Neural cell (in vitro differentiated cells): ENCODE results near the gene SLC17A9.

ENCODE experiments used
- CTCF ChIP-seq: fragments of 450-650 bp; IDR thresholded peaks from 2 replicates; pipeline ENCODE4 v1.5.1; 2014; ENCODE audit warnings: antibody characterized with exemption, mild to moderate bottlenecking, moderate library complexity; ENCODE audit not compliant: poor library complexity, severe bottlenecking
- EP300 ChIP-seq: fragments of 450-650 bp; conservative IDR thresholded peaks from 2 replicates; pipeline ENCODE4 v1.6.1; 2014; ENCODE audit warnings: antibody characterized with exemption, mild to moderate bottlenecking, moderate library complexity; ENCODE audit not compliant: poor library complexity, severe bottlenecking
- POLR2AphosphoS5 ChIP-seq: IDR thresholded peaks from 2 replicates; pipeline ENCODE4 v1.6.1; 2012

GRCh38 chr20:63016514-63017075, 64.1 kb downstream of the SLC17A9 start:
- TF ChIP-seq POLR2AphosphoS5 (no peak), CTCF (no peak), EP300 (no peak)
